PC-3 (cell line): ENCODE measurements around the gene STAT3. TPM values are rescaled to one million over a fixed set of nuclear protein-coding genes. Genes with fewer than 3 reads are reported as not detected.

Source experiments
- ATAC-seq: fragments of 200-7000 bp; cut with Tn5 transposase; 2 replicates; pipeline ENCODE4 v1.9.1; 2020; ENCODE audit warnings: mild to moderate bottlenecking, moderate library complexity
- BruUV-seq: library from RNA; stranded (reverse); fragments of 400-500 nt; replicated peaks from 2 replicates; lab custom pipeline; 2021; lab: Mats Ljungman, UMichigan
- CTCF ChIA-PET: fragments of 300-600 bp; sonication (Branson Sonifier 250); formaldehyde crosslinking; loops from one replicate; lab custom pipeline; 2022; ENCODE audit warnings: antibody characterized with exemption; lab: Charles Lee
- POLR2A ChIA-PET: fragments of 300-600 bp; sonication (Branson Sonifier 250); formaldehyde crosslinking; loops from one replicate; lab custom pipeline; 2022; ENCODE audit warnings: antibody characterized with exemption; ENCODE audit not compliant: unreplicated experiment; lab: Charles Lee
- DNase-seq: peaks from one replicate; pipeline ENCODE4 v3.0.0-alpha.2; 2015
- H2AFZ ChIP-seq: fragments of 300-600 bp; sonication (generic); 2 replicates; pipeline ENCODE4 v1.6.0; 2016; ENCODE audit warnings: antibody characterized with exemption, low read length
- H3F3A ChIP-seq: fragments of 300-600 bp; sonication (generic); one replicate; pipeline ENCODE4 v1.6.0; 2017; ENCODE audit warnings: antibody characterized with exemption, low read length, control low read depth, mild to moderate bottlenecking; ENCODE audit not compliant: unreplicated experiment
- H3K27ac ChIP-seq: fragments of 300-600 bp; sonication (generic); 2 replicates; pipeline ENCODE4 v1.5.1; 2016; ENCODE audit warnings: mild to moderate bottlenecking, low read length
- H3K27me3 ChIP-seq: fragments of 300-600 bp; sonication (generic); 2 replicates; pipeline ENCODE4 v1.6.1; 2016; ENCODE audit warnings: low read length, mixed read lengths
- H3K36me3 ChIP-seq: fragments of 300-600 bp; sonication (generic); 2 replicates; pipeline ENCODE4 v1.6.1; 2016; ENCODE audit warnings: low read depth, mixed run types, low read length, mixed read lengths
- H3K4me1 ChIP-seq: fragments of 300-600 bp; sonication (generic); 2 replicates; pipeline ENCODE4 v1.5.1; 2016; ENCODE audit warnings: low read length; ENCODE audit not compliant: insufficient read depth
- H3K4me2 ChIP-seq: fragments of 300-600 bp; sonication (generic); 2 replicates; pipeline ENCODE4 v1.6.0; 2016; ENCODE audit warnings: low read length
- H3K4me3 ChIP-seq: fragments of 300-600 bp; sonication (generic); 2 replicates; pipeline ENCODE4 v1.5.1; 2016; ENCODE audit warnings: mild to moderate bottlenecking, low read length, mixed read lengths
- H3K79me2 ChIP-seq: fragments of 300-600 bp; sonication (generic); 2 replicates; pipeline ENCODE4 v1.6.1; 2017; ENCODE audit warnings: low read length, mixed read lengths
- H3K9ac ChIP-seq: fragments of 300-600 bp; sonication (generic); 2 replicates; pipeline ENCODE4 v1.6.0; 2016; ENCODE audit warnings: mild to moderate bottlenecking, low read length
- H3K9me2 ChIP-seq: fragments of 300-600 bp; sonication (generic); replicated peaks from 2 replicates; pipeline ENCODE4 v1.6.1; 2016; ENCODE audit warnings: mixed run types, low read length, mixed read lengths
- H3K9me3 ChIP-seq: fragments of 300-600 bp; sonication (generic); 2 replicates; pipeline ENCODE4 v1.6.1; 2016; ENCODE audit warnings: low read length, mixed read lengths
- H4K20me1 ChIP-seq: fragments of 300-600 bp; sonication (generic); 2 replicates; pipeline ENCODE4 v1.6.1; 2016; ENCODE audit warnings: low read length, mixed read lengths
- CTCF ChIP-seq: fragments of 300-600 bp; sonication (generic); conservative IDR thresholded peaks from 2 replicates; pipeline ENCODE4 v1.5.1; 2017; ENCODE audit warnings: antibody characterized with exemption, low read depth, mild to moderate bottlenecking, low read length
- EZH2 ChIP-seq: fragments of 300-600 bp; sonication (generic); IDR thresholded peaks from one replicate; pipeline ENCODE4 v1.6.1; 2017; ENCODE audit warnings: antibody characterized with exemption, mild to moderate bottlenecking, low read length; ENCODE audit not compliant: unreplicated experiment
- EZH2phosphoT487 ChIP-seq: fragments of 300-600 bp; sonication (generic); IDR thresholded peaks from 2 replicates; pipeline ENCODE4 v1.6.1; 2018; ENCODE audit warnings: mild to moderate bottlenecking, antibody characterized with exemption, low read length, borderline replicate concordance
- intact Hi-C: fragments of 100-400 bp; cut with micrococcal nuclease; formaldehyde crosslinking; loops from 2 replicates; pipeline ENCODE4 v1.9.0; 2023
- total RNA-seq: library from RNA; depleted of rRNA; stranded (reverse); fragments of >200 nt; gene quantifications from 2 replicates; pipeline ENCODE4 v1.2.3, GENCODE V29; 2014

Gene STAT3
- total RNA-seq, 1 experiment from 2014 or later: not detected

- Histone ChIP-seq H3K4me2 (no peak overlapping the region), H3F3A (no peaks in the 10 kb centered on the region), H4K20me1 (no peaks in the 10 kb centered on the region), H3K4me3 (no peak overlapping the region), H3K36me3 (no peaks in the 10 kb centered on the region), H3K9me3 (no peaks in the 10 kb centered on the region), H3K27ac (no peak overlapping the region), H2AFZ (no peak overlapping the region), H3K4me1 (no peaks in the 10 kb centered on the region), H3K9me2 (no peaks in the 10 kb centered on the region), H3K27me3 (no peaks in the 10 kb centered on the region), H3K9ac (no peak overlapping the region), H3K79me2 (no peaks in the 10 kb centered on the region)
- POLR2A ChIA-PET: no interaction called here
- intact Hi-C loops: no loop called here
- CTCF ChIA-PET: no interaction called here
- no peak for TF ChIP-seq EZH2phosphoT487
- TF ChIP-seq EZH2: no peak
- no peak for TF ChIP-seq CTCF
- DNase-seq (no peak), ATAC-seq (no peak)
- BruUV-seq: no TSS peak
Measured at GRCh38 chr17:42281571-42282096, 106.6 kb downstream of the STAT3 start.

- Histone ChIP-seq H4K20me1 (no peaks in the 10 kb centered on the region), H3K4me3 (no peak overlapping the region), H3K36me3 (no peaks in the 10 kb centered on the region), H3K9me2 (no peaks in the 10 kb centered on the region), H3F3A (no peaks in the 10 kb centered on the region), H3K27ac (no peak overlapping the region), H3K4me2 (no peak overlapping the region), H3K79me2 (no peaks in the 10 kb centered on the region), H3K9ac (no peak overlapping the region), H3K27me3 (no peaks in the 10 kb centered on the region), H3K4me1 (no peaks in the 10 kb centered on the region), H3K9me3 (no peaks in the 10 kb centered on the region), H2AFZ (no peak overlapping the region)
- CTCF ChIA-PET: no interaction called here
- no peak for DNase-seq
- ATAC-seq: no peak
- TF ChIP-seq EZH2 (no peak), CTCF (no peak), EZH2phosphoT487 (no peak)
- BruUV-seq: no TSS peak
- intact Hi-C loops: no loop called here
- POLR2A ChIA-PET: no interaction called here
Measured at GRCh38 chr17:42279776-42280630, 108.2 kb downstream of the STAT3 start.

- H3K36me3 ChIP-seq: no peaks in the 10 kb centered on the region
- H3K27ac ChIP-seq: no peak overlapping the region
- H3K9ac ChIP-seq: no peak overlapping the region
- no peak overlapping the region for H3K4me3 ChIP-seq
- no peaks in the 10 kb centered on the region for H3K4me1 ChIP-seq
- no peak overlapping the region for H2AFZ ChIP-seq
- CTCF ChIA-PET: no interaction called here
- no peaks in the 10 kb centered on the region for H3K27me3 ChIP-seq
- no peak for DNase-seq
- H3K9me3 ChIP-seq: no peaks in the 10 kb centered on the region
- no peaks in the 10 kb centered on the region for H3K9me2 ChIP-seq
- BruUV-seq: no TSS peak
- no peaks in the 10 kb centered on the region for H4K20me1 ChIP-seq
- H3K79me2 ChIP-seq: no peaks in the 10 kb centered on the region
- H3F3A ChIP-seq: no peaks in the 10 kb centered on the region
- no peak for ATAC-seq
- TF ChIP-seq EZH2phosphoT487: no peak
- TF ChIP-seq CTCF: no peak
- no peak for TF ChIP-seq EZH2
- POLR2A ChIA-PET: no interaction called here
- H3K4me2 ChIP-seq: no peak overlapping the region
- intact Hi-C loops: no loop called here
Measured at GRCh38 chr17:42277342-42277712, 110.9 kb downstream of the STAT3 start.
